CD4-positive, alpha-beta T cell treated with Interleukin-15 for 4 hours (primary cell): ENCODE results near the gene SERHL2.
A peak's percentile ranks its signal among the peaks of the same experiment; 100 is the strongest.
"Not testable (repeated sequence)": the region's sequence is repeated elsewhere in the genome, so short reads cannot be mapped to it uniquely, and the experiment has no call there.

ENCODE experiments used
- DNase-seq: peaks from one replicate; pipeline ENCODE4 v3.0.0-alpha.2; 2020; ENCODE audit warnings: low spot score

The SERHL2 gene

GRCh38 chr22:42553475-42554361 is at the start of gene SERHL2:
Gene SERHL2 (plus strand): TSS chr22:42553956. CDS start chr22:42554021, 65 bp downstream.
- DNase-seq: peak; percentile 75

- not testable (repeated sequence) for DNase-seq
Measured at GRCh38 chr22:42508327-42508974, 45.3 kb upstream of the SERHL2 start.

- not testable (repeated sequence) for DNase-seq
Measured at GRCh38 chr22:42508975-42509364, 44.8 kb upstream of the SERHL2 start.

- no peak for DNase-seq
Measured at GRCh38 chr22:42509548-42509947, 44.2 kb upstream of the SERHL2 start.

- no peak for DNase-seq
Measured at GRCh38 chr22:42511401-42511891, 42.3 kb upstream of the SERHL2 start.

- DNase-seq: not testable (repeated sequence)
Measured at GRCh38 chr22:42512273-42512990, 41.3 kb upstream of the SERHL2 start.

GRCh38 chr22:42514331-42514730 is 39.4 kb upstream of the SERHL2 start:
- DNase-seq: not testable (repeated sequence)

- not testable (repeated sequence) for DNase-seq
Measured at GRCh38 chr22:42515304-42515703, 38.5 kb upstream of the SERHL2 start.

GRCh38 chr22:42515896-42516295 is 37.9 kb upstream of the SERHL2 start:
- no peak for DNase-seq

- not testable (repeated sequence) for DNase-seq
Measured at GRCh38 chr22:42517103-42517502, 36.7 kb upstream of the SERHL2 start.

GRCh38 chr22:42518638-42519524 is 34.9 kb upstream of the SERHL2 start:
- DNase-seq: not testable (repeated sequence)

- DNase-seq: peak; percentile 76
Measured at GRCh38 chr22:42519525-42520401, 34.0 kb upstream of the SERHL2 start, which contains the start of gene RRP7A. Gene RRP7A (minus strand): TSS chr22:42519796. CDS start chr22:42519786, 10 bp downstream.

GRCh38 chr22:42521228-42521546 is 32.6 kb upstream of the SERHL2 start:
- DNase-seq: no peak

GRCh38 chr22:42522546-42522945 is 31.2 kb upstream of the SERHL2 start:
- DNase-seq: no peak

GRCh38 chr22:42528591-42529307 is 25.0 kb upstream of the SERHL2 start:
- no peak for DNase-seq

- not testable (repeated sequence) for DNase-seq
Measured at GRCh38 chr22:42529435-42529834, 24.3 kb upstream of the SERHL2 start.

- DNase-seq: not testable (repeated sequence)
Measured at GRCh38 chr22:42531401-42532084, 22.2 kb upstream of the SERHL2 start.

- no peak for DNase-seq
Measured at GRCh38 chr22:42533638-42533977, 20.1 kb upstream of the SERHL2 start.

GRCh38 chr22:42535082-42535731 is 18.5 kb upstream of the SERHL2 start:
- not testable (repeated sequence) for DNase-seq
